IPS DF 6.9 (cell line): Measurements from ENCODE around the gene TBC1D1.

Experiments used
- DNase-seq: peaks from one replicate; pipeline ENCODE4 v3.0.0-alpha.2; 2013; ENCODE audit warnings: low read depth, low spot score
- H3K27ac ChIP-seq: one replicate; pipeline ENCODE4 v1.5.1; 2013; ENCODE audit warnings: low read length, control low read depth
- H3K27me3 ChIP-seq: 2 replicates; pipeline ENCODE4 v1.6.1; 2013; ENCODE audit warnings: mild to moderate bottlenecking, low read length; ENCODE audit not compliant: control insufficient read depth, insufficient read depth
- H3K36me3 ChIP-seq: 2 replicates; pipeline ENCODE4 v1.6.1; 2013; ENCODE audit warnings: low read length; ENCODE audit not compliant: control insufficient read depth, insufficient read depth
- H3K4me1 ChIP-seq: 2 replicates; pipeline ENCODE4 v1.6.1; 2013; ENCODE audit warnings: low read length; ENCODE audit not compliant: control insufficient read depth, insufficient read depth
- H3K4me3 ChIP-seq: 2 replicates; pipeline ENCODE4 v1.5.1; 2013; ENCODE audit warnings: mild to moderate bottlenecking, low read length
- H3K9me3 ChIP-seq: 2 replicates; pipeline ENCODE4 v1.6.1; 2013; ENCODE audit warnings: low read length, inconsistent platforms; ENCODE audit not compliant: control insufficient read depth, insufficient read depth
- WGBS: extraction: QIAGEN DNeasy Blood & Tissue Kit; methylation state at CpG from one replicate; pipeline ENCODE4 v1.1.7; 2013; ENCODE audit warnings: mixed read lengths, missing lambda C conversion rate; ENCODE audit not compliant: insufficient read length, insufficient coverage; 5-methylcytosine and 5-hydroxymethylcytosine counted together

TBC1D1 gene

DNA sequence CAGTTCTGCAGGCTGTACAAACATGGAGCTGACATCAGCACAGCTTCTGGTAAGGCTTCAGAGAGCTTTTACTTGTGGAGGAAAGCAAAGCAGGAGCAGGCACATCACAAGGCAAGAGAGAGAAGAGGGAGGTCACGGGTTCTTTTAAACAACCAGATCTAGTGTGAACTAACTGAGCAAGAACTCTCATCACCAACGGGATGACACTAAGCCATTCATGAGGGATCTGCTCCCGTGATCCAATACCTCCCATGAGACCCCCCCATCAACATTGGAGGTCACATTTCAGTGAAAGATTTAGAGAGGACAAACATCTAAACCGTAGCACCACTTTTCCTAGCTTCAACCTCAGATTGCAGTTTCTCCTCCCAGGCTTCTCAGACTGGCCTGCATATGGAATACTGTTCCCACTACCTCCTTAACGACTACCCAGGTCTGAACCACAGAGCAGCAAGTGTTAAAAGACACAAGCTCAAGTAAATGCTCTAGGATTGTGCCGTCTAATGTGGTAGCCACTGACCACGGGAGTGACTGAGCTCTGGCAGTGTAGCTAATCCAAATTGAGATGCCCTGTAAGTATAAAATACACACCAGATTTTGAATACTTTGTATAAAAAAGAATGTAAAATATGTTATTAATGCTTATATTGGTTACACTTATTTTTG is 262.0 kb downstream of the TBC1D1 start:
- no peaks in the 10 kb centered on the region for H3K27me3 ChIP-seq
- H3K27ac ChIP-seq, result no peak overlapping the region
- peaks cover 2% of the 10 kb centered on the region; the same call in 1 of the 2 replicates for H3K4me1 ChIP-seq
- H3K4me3 ChIP-seq, result no peak overlapping the region
- no peaks in the 10 kb centered on the region; the same call in 1 of the 2 replicates for H3K9me3 ChIP-seq
- no peak for DNase-seq
- H3K36me3 ChIP-seq, result no peaks in the 10 kb centered on the region
- no CpG with 5 or more reads among the region's 7 CpGs for WGBS

- H3K4me3 ChIP-seq, result no peak overlapping the region
- no peak for DNase-seq
- no peaks in the 10 kb centered on the region; the same call in 1 of the 2 replicates for H3K9me3 ChIP-seq
- H3K36me3 ChIP-seq, result no peaks in the 10 kb centered on the region
- no peak overlapping the region for H3K27ac ChIP-seq
- WGBS, result no CpG with 5 or more reads among the region's 2 CpGs
- H3K4me1 ChIP-seq, result peaks cover 2% of the 10 kb centered on the region; the same call in 1 of the 2 replicates
- H3K27me3 ChIP-seq, result no peaks in the 10 kb centered on the region
Observed at GRCh38 chr4:38153387-38153760, 262.5 kb downstream of the TBC1D1 start.

GRCh38 chr4:38154252-38154651 is 263.4 kb downstream of the TBC1D1 start:
- DNase-seq, result no peak
- Histone ChIP-seq H3K36me3 (no peaks in the 10 kb centered on the region), H3K27ac (no peak overlapping the region), H3K9me3 (no peaks in the 10 kb centered on the region; the same call in 1 of the 2 replicates), H3K4me1 (peaks cover 2% of the 10 kb centered on the region; the same call in 1 of the 2 replicates), H3K27me3 (no peaks in the 10 kb centered on the region), H3K4me3 (no peak overlapping the region)
- no CpG with 5 or more reads among the region's 5 CpGs for WGBS

GRCh38 chr4:38154681-38155588 is 264.1 kb downstream of the TBC1D1 start:
- DNase-seq, result no peak
- WGBS, result no CpG with 5 or more reads among the region's 17 CpGs

GRCh38 chr4:38155589-38156294 is 264.9 kb downstream of the TBC1D1 start:
- WGBS, result no CpG with 5 or more reads among the region's 7 CpGs

More at GRCh38 chr4:38154681-38155588, 264.1 kb downstream of the TBC1D1 start:
- no peak overlapping the region for H3K27ac ChIP-seq
- no peaks in the 10 kb centered on the region for H3K27me3 ChIP-seq
- H3K9me3 ChIP-seq, result no peaks in the 10 kb centered on the region; the same call in 1 of the 2 replicates
- H3K4me3 ChIP-seq, result no peak overlapping the region
- peaks cover 2% of the 10 kb centered on the region; the same call in 1 of the 2 replicates for H3K4me1 ChIP-seq
- H3K36me3 ChIP-seq, result no peaks in the 10 kb centered on the region

DNA sequence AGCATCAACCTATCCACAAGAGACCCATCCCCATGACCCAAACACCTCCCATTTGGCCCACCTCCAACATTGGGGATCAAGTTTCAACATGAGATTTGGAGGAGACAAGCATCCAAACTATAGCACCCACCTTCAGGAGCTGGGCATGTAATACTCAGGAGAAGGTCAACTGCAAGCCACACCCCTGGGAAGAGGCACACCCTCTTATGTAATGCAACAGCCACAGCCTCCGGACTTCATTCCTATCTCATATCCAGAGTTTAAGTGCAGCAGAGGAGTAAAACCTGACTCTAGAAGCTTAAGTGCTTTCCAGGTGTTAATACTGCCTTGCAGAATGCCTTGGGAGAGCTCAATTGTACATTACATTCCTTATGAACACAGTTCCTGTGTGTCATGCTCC is 266.7 kb downstream of the TBC1D1 start:
- Histone ChIP-seq H3K27ac (no peak overlapping the region), H3K9me3 (no peaks in the 10 kb centered on the region; the same call in 1 of the 2 replicates), H3K4me1 (peaks cover 2% of the 10 kb centered on the region; the same call in 1 of the 2 replicates), H3K36me3 (no peaks in the 10 kb centered on the region), H3K27me3 (no peaks in the 10 kb centered on the region), H3K4me3 (no peak overlapping the region)
- DNase-seq, result no peak
- WGBS, result no CpG with 5 or more reads among the region's 1 CpG

More at GRCh38 chr4:38155589-38156294, 264.9 kb downstream of the TBC1D1 start:
- H3K27me3 ChIP-seq, result no peaks in the 10 kb centered on the region
- no peak for DNase-seq
- no peaks in the 10 kb centered on the region; the same call in 1 of the 2 replicates for H3K9me3 ChIP-seq
- H3K27ac ChIP-seq, result no peak overlapping the region
- peaks cover 2% of the 10 kb centered on the region; the same call in 1 of the 2 replicates for H3K4me1 ChIP-seq
- H3K36me3 ChIP-seq, result no peaks in the 10 kb centered on the region
- H3K4me3 ChIP-seq, result no peak overlapping the region

GRCh38 chr4:38160487-38161207 is 269.8 kb downstream of the TBC1D1 start:
- DNase-seq, result no peak
- Histone ChIP-seq H3K27ac (no peak overlapping the region), H3K9me3 (no peaks in the 10 kb centered on the region; the same call in 1 of the 2 replicates), H3K4me3 (no peak overlapping the region), H3K36me3 (no peaks in the 10 kb centered on the region), H3K4me1 (no peaks in the 10 kb centered on the region), H3K27me3 (no peaks in the 10 kb centered on the region)
- no CpG with 5 or more reads among the region's 3 CpGs for WGBS

- Histone ChIP-seq H3K9me3 (no peaks in the 10 kb centered on the region), H3K27ac (no peak overlapping the region), H3K4me1 (no peaks in the 10 kb centered on the region), H3K27me3 (no peaks in the 10 kb centered on the region), H3K4me3 (no peak overlapping the region), H3K36me3 (no peaks in the 10 kb centered on the region)
- no peak for DNase-seq
- WGBS, result 100% methylated on average over 1 of the region's 5 CpGs
Observed at GRCh38 chr4:38161208-38162113, 270.6 kb downstream of the TBC1D1 start.

DNA sequence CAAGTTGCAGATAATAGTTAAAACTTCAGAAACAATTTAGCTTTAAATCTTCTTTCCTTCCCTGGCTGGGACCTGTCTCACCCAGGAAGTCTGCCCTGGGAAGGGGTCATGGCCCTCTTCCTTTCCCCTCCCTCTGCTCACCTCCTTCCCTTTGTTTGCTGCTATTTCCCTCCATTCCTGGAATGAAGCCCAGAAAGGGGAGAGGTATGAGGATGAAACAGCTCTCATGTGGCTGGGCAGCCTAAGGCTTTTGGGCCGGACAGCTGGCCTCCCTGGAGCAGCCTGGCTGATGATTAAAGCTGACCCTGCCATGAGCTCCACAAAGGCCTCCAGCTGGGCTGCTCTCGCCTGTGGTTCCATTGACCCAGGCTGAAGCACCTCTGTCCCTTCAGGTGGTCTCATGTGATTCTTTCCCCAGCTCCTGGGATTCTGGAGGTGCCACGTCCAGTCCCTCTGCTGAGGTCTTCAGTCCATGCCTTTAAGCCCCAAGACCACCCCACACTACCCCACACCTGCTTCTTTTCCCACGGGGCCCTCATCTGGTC is 271.4 kb downstream of the TBC1D1 start:
- no peaks in the 10 kb centered on the region for H3K27me3 ChIP-seq
- H3K36me3 ChIP-seq, result no peaks in the 10 kb centered on the region
- no peak overlapping the region for H3K4me3 ChIP-seq
- H3K27ac ChIP-seq, result no peak overlapping the region
- WGBS, result no CpG with 5 or more reads among the region's 4 CpGs
- H3K9me3 ChIP-seq, result no peaks in the 10 kb centered on the region
- no peak for DNase-seq
- no peaks in the 10 kb centered on the region for H3K4me1 ChIP-seq
